ENCODE results near the gene GSC.
"Not testable (repeated sequence)": the region's sequence is repeated elsewhere in the genome, so short reads cannot be mapped to it uniquely, and the experiment has no call there.

GSC gene

GRCh38 chr14:94738097-94738496 lies 31.8 kb downstream of the GSC start:
- no peak for DNase-seq

GRCh38 chr14:94728950-94729349 lies 41.0 kb downstream of the GSC start:
- DNase-seq: no peak

- not testable (repeated sequence) for DNase-seq
These were observed 41.5 kb downstream of the GSC start for GRCh38 chr14:94728440-94728839.

GRCh38 chr14:94726649-94727048 lies 43.3 kb downstream of the GSC start:
- not testable (repeated sequence) for DNase-seq

GRCh38 chr14:94724993-94725392 lies 44.9 kb downstream of the GSC start:
- no peak for DNase-seq

- no peak for DNase-seq
These were observed 47.5 kb downstream of the GSC start for GRCh38 chr14:94722397-94722796.
